Natural killer cell (primary cell): Measurements from ENCODE around the gene PTPN7. TPM values are rescaled to one million over a fixed set of nuclear protein-coding genes. Genes with fewer than 3 reads are reported as not detected.
A peak's percentile ranks its signal among the peaks of the same experiment; 100 is the strongest.

Source experiments
- ATAC-seq, 3 donors: fragments of 150-1000 bp in 2 of 3; fragments of 200-7000 bp in 1 of 3; cut with Tn5 transposase; 1 replicate in 1 of 3; 2 replicates in 2 of 3; pipeline ENCODE4 v1.10.0; 2021; ENCODE audit warnings: mild to moderate bottlenecking in 2 of 3, moderate library complexity in 2 of 3
- DNase-seq, 2 donors: peaks; one replicate each; pipeline versions ENCODE4 v3.0.0 to v3.0.0-alpha.2; 2013 to 2021; ENCODE audit warnings: mixed read lengths in 1 of 2
- H3K27ac ChIP-seq: one replicate; pipeline ENCODE4 v1.5.1; 2013; ENCODE audit warnings: mild to moderate bottlenecking, low read length
- H3K27me3 ChIP-seq: one replicate; pipeline ENCODE4 v1.6.1; 2013; ENCODE audit warnings: low read length; ENCODE audit not compliant: control insufficient read depth, insufficient read depth
- H3K36me3 ChIP-seq: one replicate; pipeline ENCODE4 v1.6.1; 2013; ENCODE audit warnings: low read length; ENCODE audit not compliant: control insufficient read depth, insufficient read depth
- H3K4me1 ChIP-seq: one replicate; pipeline ENCODE4 v1.6.1; 2013; ENCODE audit warnings: low read length; ENCODE audit not compliant: control insufficient read depth, insufficient read depth
- H3K4me3 ChIP-seq: one replicate; pipeline ENCODE4 v1.5.1; 2013; ENCODE audit warnings: low read length
- H3K9me3 ChIP-seq: one replicate; pipeline ENCODE4 v1.6.1; 2013; ENCODE audit warnings: low read length; ENCODE audit not compliant: control insufficient read depth, insufficient read depth
- H3K27ac Mint-ChIP-seq, 2 donors: one replicate each; pipeline ENCODE4 v1.8.0; 2022; ENCODE audit warnings: mild to moderate bottlenecking in 2 of 2, mixed read lengths in 2 of 2, moderate library complexity in 1 of 2
- H3K27me3 Mint-ChIP-seq, 2 donors: one replicate each; pipeline ENCODE4 v1.8.0; 2022; ENCODE audit warnings: low read depth in 2 of 2, mixed read lengths in 2 of 2
- H3K36me3 Mint-ChIP-seq: one replicate; pipeline ENCODE4 v1.8.0; 2022; ENCODE audit warnings: mixed read lengths
- H3K4me1 Mint-ChIP-seq, 2 donors: one replicate each; pipeline ENCODE4 v1.8.0; 2022; ENCODE audit warnings: mixed read lengths in 2 of 2
- H3K4me3 Mint-ChIP-seq: one replicate; pipeline ENCODE4 v1.8.0; 2022; ENCODE audit warnings: mild to moderate bottlenecking, moderate library complexity, mixed read lengths
- H3K9me3 Mint-ChIP-seq, 2 donors: one replicate each; pipeline ENCODE4 v1.8.0; 2022; ENCODE audit warnings: mixed read lengths in 2 of 2
- CTCF ChIP-seq: fragments of 200-600 bp; IDR thresholded peaks from one replicate; pipeline ENCODE4 v1.8.0; 2022; ENCODE audit warnings: antibody characterized with exemption
- WGBS: methylation state at CpG from one replicate; pipeline ENCODE4 v1.1.7; 2013; ENCODE audit warnings: missing lambda C conversion rate; ENCODE audit not compliant: insufficient coverage; 5-methylcytosine and 5-hydroxymethylcytosine counted together
- intact Hi-C: fragments of 100-400 bp; cut with micrococcal nuclease; formaldehyde crosslinking; loops from one replicate; pipeline ENCODE4 v1.14.2; 2022
- total RNA-seq, 4 donors: library from RNA; stranded (reverse); fragments of 120-200 nt in 1 of 4; gene quantifications; one replicate each; pipeline versions ENCODE4 v1.2.3 to v1.2.4, GENCODE V29; 2013 to 2022

The PTPN7 gene
- total RNA-seq, 3 donors from 2014 or later (not counting 1 experiment from before 2014, with no cell fraction given): 144 to 241 (median 196) TPM

GRCh38 chr1:202106340-202107254 lies 53.8 kb downstream of the PTPN7 start:
- Mint-ChIP-seq H3K4me3 (no peak overlapping the region), H3K9me3 (no peaks in the 10 kb centered on the region), H3K27ac (no peak overlapping the region), H3K36me3 (no peaks in the 10 kb centered on the region), H3K4me1 (no peaks in the 10 kb centered on the region), H3K27me3 (peaks cover 0 to 1% of the 10 kb centered on the region in 2 donors)
- H3K4me1 ChIP-seq: no peaks in the 10 kb centered on the region
- H3K4me3 ChIP-seq: no peak overlapping the region
- DNase-seq (no peak), ATAC-seq (peak in 1 of 3 donors; percentile 16)
- H3K9me3 ChIP-seq: no peaks in the 10 kb centered on the region
- WGBS: 86% methylated on average over 10 of the region's 10 CpGs
- no peaks in the 10 kb centered on the region for H3K27me3 ChIP-seq
- intact Hi-C loops: no loop called here
- no peak overlapping the region for H3K27ac ChIP-seq
- no peak for TF ChIP-seq CTCF
- no peaks in the 10 kb centered on the region for H3K36me3 ChIP-seq

- Mint-ChIP-seq H3K4me3 (no peak overlapping the region), H3K9me3 (no peaks in the 10 kb centered on the region), H3K27ac (no peak overlapping the region), H3K36me3 (no peaks in the 10 kb centered on the region), H3K27me3 (peaks cover 0 to 3% of the 10 kb centered on the region in 2 donors), H3K4me1 (no peaks in the 10 kb centered on the region)
- DNase-seq (no peak), ATAC-seq (no peak)
- no peaks in the 10 kb centered on the region for H3K9me3 ChIP-seq
- H3K4me3 ChIP-seq: no peak overlapping the region
- TF ChIP-seq CTCF: no peak
- no peak overlapping the region for H3K27ac ChIP-seq
- H3K36me3 ChIP-seq: no peaks in the 10 kb centered on the region
- WGBS: 71% methylated on average over 9 of the region's 10 CpGs
- intact Hi-C loops: no loop called here
- no peaks in the 10 kb centered on the region for H3K27me3 ChIP-seq
- H3K4me1 ChIP-seq: no peaks in the 10 kb centered on the region
Observed at GRCh38 chr1:202105571-202106339, 54.6 kb downstream of the PTPN7 start.

GRCh38 chr1:202104073-202104472 lies 56.3 kb downstream of the PTPN7 start:
- intact Hi-C loops: no loop called here
- 83% methylated on average over 10 of the region's 10 CpGs for WGBS
- H3K27ac Mint-ChIP-seq: no peak overlapping the region

More at GRCh38 chr1:202104073-202104472, 56.3 kb downstream of the PTPN7 start:
- no peaks in the 10 kb centered on the region for H3K4me1 ChIP-seq
- no peaks in the 10 kb centered on the region for H3K4me1 Mint-ChIP-seq
- no peaks in the 10 kb centered on the region for H3K9me3 Mint-ChIP-seq
- H3K4me3 ChIP-seq: no peak overlapping the region
- TF ChIP-seq CTCF: no peak
- H3K27me3 Mint-ChIP-seq: peaks cover 0 to 3% of the 10 kb centered on the region in 2 donors
- H3K36me3 Mint-ChIP-seq: no peaks in the 10 kb centered on the region
- no peaks in the 10 kb centered on the region for H3K36me3 ChIP-seq
- DNase-seq (no peak), ATAC-seq (no peak)
- H3K4me3 Mint-ChIP-seq: no peak overlapping the region
- no peak overlapping the region for H3K27ac ChIP-seq
- H3K9me3 ChIP-seq: no peaks in the 10 kb centered on the region
- H3K27me3 ChIP-seq: no peaks in the 10 kb centered on the region
